ENCODE results near the gene SPEM1.

- TF ChIP-seq CTCF (conservative IDR thresholded peaks at IDR 0.05) (no peak), EZH2 (IDR thresholded peaks at IDR 0.05; ENCODE audit: low read depth) (no peak)
These were observed 40.9 kb downstream of the SPEM1 start for GRCh38 chr17:7460850-7461660.

All from PC-9 (cell line).